GM12878 (cell line): ENCODE data around the gene CCR8. TPM values are rescaled to one million over a fixed set of nuclear protein-coding genes. Genes with fewer than 3 reads are reported as not detected.
"Not testable (repeated sequence)": the region's sequence is repeated elsewhere in the genome, so short reads cannot be mapped to it uniquely, and the experiment has no call there.

Source experiments
- ATAC-seq: fragments of 200-7000 bp; cut with Tn5 transposase; 3 replicates; pipeline ENCODE4 v1.9.1; 2020; ENCODE audit warnings: mild to moderate bottlenecking, moderate library complexity
- BruUV-seq: library from RNA; stranded (reverse); fragments of 400-500 nt; replicated peaks from 2 replicates; lab custom pipeline; 2021; lab: Mats Ljungman, UMichigan
- CTCF ChIA-PET: fragments of 300-600 bp; sonication (Branson Sonifier 250); formaldehyde crosslinking; extraction: SDS; loops from one replicate; lab custom pipeline; 2021; ENCODE audit warnings: inconsistent platforms; lab: Yijun Ruan, JAX
- POLR2A ChIA-PET: fragments of 350-600 bp; formaldehyde crosslinking; extraction: SDS; loops from one replicate; lab custom pipeline; 2021; ENCODE audit warnings: inconsistent platforms; lab: Charles Lee
- RAD21 ChIA-PET: fragments of 300-600 bp; sonication (Branson Sonifier 250); formaldehyde crosslinking; loops from one replicate; lab custom pipeline; 2023; ENCODE audit warnings: antibody characterized with exemption; ENCODE audit not compliant: unreplicated experiment; lab: Charles Lee
- SMC1A ChIA-PET: fragments of 300-600 bp; sonication (Branson Sonifier 250); formaldehyde crosslinking; loops from one replicate; lab custom pipeline; 2023; ENCODE audit not compliant: unreplicated experiment, uncharacterized antibody; lab: Charles Lee
- DNase-seq: peaks from one replicate; pipeline ENCODE4 v3.0.0-alpha.2; 2011; ENCODE audit warnings: low read depth, low spot score
- FAIRE-seq: peaks from 3 replicates; lab custom pipeline; 2011; peaks lifted over from hg19 to GRCh38; lab: Jason Lieb, UNC
- H2AFZ ChIP-seq: 2 replicates; pipeline ENCODE4 v1.6.0; 2011; ENCODE audit warnings: low read depth, low read length, control low read depth; ENCODE audit not compliant: control insufficient read depth
- H3K27ac ChIP-seq: 2 replicates; pipeline ENCODE4 v1.5.1; 2011; ENCODE audit warnings: control low read depth; ENCODE audit not compliant: control insufficient read depth, insufficient read depth
- H3K27me3 ChIP-seq, 2 experiments: replicated peaks in 1 of 2; 2 replicates each; pipeline versions ENCODE4 v1.6.0 to v1.6.1; 2011; ENCODE audit warnings: low read length in 1 of 2; ENCODE audit not compliant: control insufficient read depth in 2 of 2, insufficient read depth in 2 of 2
- H3K36me3 ChIP-seq, 2 experiments: 2 replicates each; pipeline ENCODE4 v1.5.1; 2011; ENCODE audit warnings: low read length in 1 of 2; ENCODE audit not compliant: control insufficient read depth in 2 of 2, insufficient read depth in 2 of 2
- H3K4me1 ChIP-seq: 2 replicates; pipeline ENCODE4 v1.6.1; 2011; ENCODE audit warnings: mild to moderate bottlenecking, low read length, moderate library complexity, mixed read lengths; ENCODE audit not compliant: control insufficient read depth, insufficient read depth
- H3K4me2 ChIP-seq: 2 replicates; pipeline ENCODE4 v1.6.0; 2011; ENCODE audit warnings: control low read depth; ENCODE audit not compliant: control insufficient read depth, insufficient read depth
- H3K4me3 ChIP-seq: fragments of 200-600 bp; sonication (generic); 2 replicates; pipeline ENCODE4 v1.5.1; 2016
- H3K79me2 ChIP-seq: 2 replicates; pipeline ENCODE4 v1.6.0; 2011; ENCODE audit warnings: low read length; ENCODE audit not compliant: control insufficient read depth, insufficient read depth
- H3K9ac ChIP-seq: 2 replicates; pipeline ENCODE4 v1.8.0; 2011; ENCODE audit warnings: low read length, control low read depth, mixed read lengths; ENCODE audit not compliant: control insufficient read depth, insufficient read depth
- H3K9me3 ChIP-seq: replicated peaks from 3 replicates; pipeline ENCODE4 v1.5.1; 2011; ENCODE audit warnings: mild to moderate bottlenecking, low read length; ENCODE audit not compliant: control insufficient read depth, insufficient read depth
- H4K20me1 ChIP-seq: 2 replicates; pipeline ENCODE4 v1.6.0; 2011; ENCODE audit not compliant: control insufficient read depth, insufficient read depth
- ASH2L ChIP-seq: fragments of 300-600, 200-600 bp; sonication (generic); IDR thresholded peaks from 2 replicates; pipeline ENCODE4 v1.6.1; 2017; ENCODE audit warnings: low read depth, mild to moderate bottlenecking, borderline replicate concordance
- CEBPB ChIP-seq, 2 experiments: fragments of 150-350 bp in 1 of 2; IDR thresholded peaks; 2 replicates each; pipeline ENCODE4 v1.6.1; 2012 to 2014; ENCODE audit warnings: low read depth in 2 of 2, low read length in 2 of 2, borderline replicate concordance in 1 of 2, inconsistent platforms in 1 of 2
- GATAD2B ChIP-seq: fragments of 450-650 bp; conservative IDR thresholded peaks from 2 replicates; pipeline ENCODE4 v1.6.1; 2017; ENCODE audit warnings: low read depth, mild to moderate bottlenecking, moderate library complexity
- IKZF2 ChIP-seq, 2 experiments: fragments of 450-650 bp; IDR thresholded peaks; 2 replicates each; pipeline ENCODE4 v1.6.1; 2017; ENCODE audit warnings: mild to moderate bottlenecking in 2 of 2, moderate library complexity in 2 of 2
- LARP7 ChIP-seq: fragments of 450-650 bp; IDR thresholded peaks from 2 replicates; pipeline ENCODE4 v1.6.1; 2017; ENCODE audit warnings: mild to moderate bottlenecking
- NFIC ChIP-seq: IDR thresholded peaks from 2 replicates; pipeline ENCODE4 v1.6.1; 2012; ENCODE audit warnings: low read depth, mild to moderate bottlenecking, inconsistent platforms, low read length, moderate library complexity
- NR2C2 ChIP-seq: IDR thresholded peaks from 2 replicates; pipeline ENCODE4 v1.6.1; 2011; ENCODE audit warnings: borderline replicate concordance, low read depth; ENCODE audit not compliant: control insufficient read depth, insufficient read length
- RAD21 ChIP-seq: IDR thresholded peaks from 2 replicates; pipeline ENCODE4 v1.6.1; 2011; ENCODE audit warnings: mild to moderate bottlenecking, low read depth, low read length, moderate library complexity; ENCODE audit not compliant: insufficient read depth
- ZNF207 ChIP-seq: fragments of 450-650 bp; IDR thresholded peaks from 2 replicates; pipeline ENCODE4 v1.6.1; 2014; ENCODE audit warnings: antibody characterized with exemption, mild to moderate bottlenecking, borderline replicate concordance
- ZZZ3 ChIP-seq: IDR thresholded peaks from 2 replicates; pipeline ENCODE4 v1.6.1; 2011; ENCODE audit warnings: low read depth; ENCODE audit not compliant: control insufficient read depth, insufficient read length
- WGBS: methylation state at CpG from one replicate; pipeline ENCODE4 v1.1.6; 2016; ENCODE audit warnings: low lambda C conversion rate; ENCODE audit not compliant: insufficient replicate concordance, insufficient coverage; ENCODE audit errors: missing lambda C conversion rate; 5-methylcytosine and 5-hydroxymethylcytosine counted together
- in situ Hi-C: fragments of 300-500 bp; cut with MboI; formaldehyde crosslinking; loops from 9 replicates; pipeline ENCODE4 v1.14.3; 2018; ENCODE audit warnings: mixed read lengths
- intact Hi-C: fragments of 100-400 bp; cut with micrococcal nuclease; formaldehyde crosslinking; loops from one replicate; pipeline ENCODE4 v1.14.2; 2022; ENCODE audit not compliant: unreplicated experiment
- polyA plus RNA-seq, 11 experiments: library from polyadenylated mRNA; depleted of rRNA in 4 of 11; unstranded in 6 of 11; stranded (reverse) in 5 of 11; fragments of >200 nt; fragmentation: Nextera tagmentation in 4 of 11; fragmentation: Illumina TruSeq in 1 of 11; extraction: Ambion mirVana in 4 of 11; extraction: Trizol in 1 of 11; gene quantifications; 1 replicate in 1 of 11; 2 replicates in 10 of 11; pipeline versions ENCODE4 v1.2.1 to v1.2.3, GENCODE V29; 2011 to 2016; ENCODE audit warnings: inconsistent platforms in 2 of 11, missing spikeins in 2 of 11, low read depth in 1 of 11
- total RNA-seq, 4 experiments: library from RNA; depleted of rRNA in 3 of 4; stranded (reverse); fragments of >200 nt in 3 of 4; fragmentation: Illumina TruSeq in 1 of 4; extraction: Trizol in 1 of 4; gene quantifications; 2 replicates each; pipeline versions ENCODE4 v1.2.1 to v1.2.3, GENCODE V29; 2013 to 2021
- TF ChIP-seq, protein P1 (sequence below): fragments of 150-350 bp; IDR thresholded peaks from 2 replicates; pipeline ENCODE4 v1.6.1; 2016; ENCODE audit warnings: low read depth, low read length
- TF ChIP-seq, protein P2 (sequence below): fragments of 450-650 bp; IDR thresholded peaks from 2 replicates; pipeline ENCODE4 v1.6.1; 2014; ENCODE audit warnings: mild to moderate bottlenecking

Gene CCR8
- total and polyA plus RNA-seq, 10 of the 15 experiments (the other 5 are each of a cell fraction or from before 2014, with no cell fraction given) = 5.2 to 28.8 (median 15.6) TPM

DNA sequence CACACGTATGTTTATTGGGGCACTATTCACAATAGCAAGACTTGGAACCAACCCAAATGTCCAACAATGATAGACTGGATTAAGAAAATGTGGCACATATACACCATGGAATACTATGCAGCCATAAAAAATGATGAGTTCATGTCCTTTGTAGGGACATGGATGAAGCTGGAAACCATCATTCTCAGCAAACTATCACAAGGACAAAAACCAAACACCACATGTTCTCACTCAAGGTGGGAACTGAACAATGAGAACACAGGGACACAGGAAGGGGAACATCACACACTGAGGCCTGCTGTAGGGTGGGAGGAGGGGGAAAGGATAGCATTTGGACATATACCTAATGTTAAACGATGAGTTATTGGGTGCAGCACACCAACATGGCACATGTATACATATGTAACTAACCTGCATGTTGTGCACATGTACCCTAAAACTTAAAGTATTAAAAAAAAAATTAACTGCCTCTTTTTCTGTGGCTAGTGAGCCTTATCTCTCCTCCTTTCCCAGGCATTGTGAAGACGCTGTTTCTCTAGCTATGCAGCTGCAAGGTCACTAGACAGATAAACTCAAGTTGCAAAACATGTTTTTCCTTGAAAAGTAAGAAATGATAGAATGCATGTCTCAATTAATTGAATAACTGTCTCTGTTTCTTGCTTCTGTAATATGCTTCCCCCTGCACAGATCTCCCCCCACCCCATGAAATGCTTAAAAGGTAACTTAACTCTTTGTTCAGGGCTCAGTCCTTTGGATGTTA is 23.8 kb downstream of the CCR8 start:
- POLR2A ChIA-PET, FAIRE-seq, H3K36me3 ChIP-seq, H2AFZ ChIP-seq, H3K9ac ChIP-seq, H3K4me2 ChIP-seq, H3K9me3 ChIP-seq, SMC1A ChIA-PET, H3K79me2 ChIP-seq, H4K20me1 ChIP-seq, ATAC-seq, in situ Hi-C loops, DNase-seq, RAD21 ChIA-PET, BruUV-seq, H3K4me1 ChIP-seq, H3K4me3 ChIP-seq, CTCF ChIA-PET, H3K27me3 ChIP-seq, H3K27ac ChIP-seq, intact Hi-C loops: not testable (repeated sequence)
- 58% methylated on average over 3 of the region's 3 CpGs for WGBS

DNA sequence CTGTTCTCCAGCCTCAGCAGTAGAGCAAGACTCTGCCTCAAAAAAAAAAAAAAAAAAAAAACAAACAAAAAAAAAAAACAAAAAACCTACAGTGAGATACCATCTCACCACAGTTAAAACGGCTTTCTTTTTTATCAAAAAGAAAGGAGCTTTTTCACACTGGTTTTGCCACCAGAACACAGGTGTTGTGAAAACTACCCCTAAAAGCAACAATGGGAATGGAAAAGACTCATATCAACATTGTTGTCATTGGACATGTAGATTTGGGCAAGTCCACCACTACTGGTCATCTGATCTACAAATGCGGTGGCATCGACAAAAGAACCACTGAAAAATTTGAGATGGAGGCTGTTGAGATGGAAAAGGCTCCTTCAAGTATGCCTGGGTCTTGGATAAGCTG is 28.8 kb downstream of the CCR8 start:
- no peak overlapping the region for H3K27ac ChIP-seq
- SMC1A ChIA-PET = interaction anchor here (1.6 to 6.4 kb wide), 2 partner anchors 12 to 19 kb away, joined by 4 to 39 read pairs; no protein-coding TSS in a partner anchor
- CTCF ChIA-PET = interaction anchor here (1.2 kb wide), 1 partner anchor 67 kb away, joined by 4 read pairs; no protein-coding TSS in a partner anchor
- POLR2A ChIA-PET = interaction anchor here (1.5 kb wide), 1 partner anchor 19 kb away, joined by 4 read pairs; no protein-coding TSS in a partner anchor
- in situ Hi-C loops (no loop called here), intact Hi-C loops (no loop called here)
- H3K4me3 ChIP-seq = no peak overlapping the region
- no TSS peak for BruUV-seq
- ATAC-seq (no peak), FAIRE-seq (no peak), DNase-seq (no peak)
- peaks cover 11% of the 10 kb centered on the region for H3K4me1 ChIP-seq
- no peaks in the 10 kb centered on the region for H3K27me3 ChIP-seq
- H3K4me2 ChIP-seq = no peak overlapping the region
- H2AFZ ChIP-seq = no peak overlapping the region
- H3K9me3 ChIP-seq = no peaks in the 10 kb centered on the region; the same call in 2 of the 3 replicates
- H3K36me3 ChIP-seq = no peaks in the 10 kb centered on the region
- no peaks in the 10 kb centered on the region for H3K79me2 ChIP-seq
- WGBS = 67% methylated on average over 3 of the region's 3 CpGs
- H4K20me1 ChIP-seq = no peaks in the 10 kb centered on the region
- H3K9ac ChIP-seq = no peak overlapping the region
- RAD21 ChIA-PET = interaction anchor here (0.6 to 1.1 kb wide), 2 partner anchors 10 to 103 kb away, joined by 3 to 5 read pairs; no protein-coding TSS in a partner anchor
- TF ChIP-seq, protein P1, sequence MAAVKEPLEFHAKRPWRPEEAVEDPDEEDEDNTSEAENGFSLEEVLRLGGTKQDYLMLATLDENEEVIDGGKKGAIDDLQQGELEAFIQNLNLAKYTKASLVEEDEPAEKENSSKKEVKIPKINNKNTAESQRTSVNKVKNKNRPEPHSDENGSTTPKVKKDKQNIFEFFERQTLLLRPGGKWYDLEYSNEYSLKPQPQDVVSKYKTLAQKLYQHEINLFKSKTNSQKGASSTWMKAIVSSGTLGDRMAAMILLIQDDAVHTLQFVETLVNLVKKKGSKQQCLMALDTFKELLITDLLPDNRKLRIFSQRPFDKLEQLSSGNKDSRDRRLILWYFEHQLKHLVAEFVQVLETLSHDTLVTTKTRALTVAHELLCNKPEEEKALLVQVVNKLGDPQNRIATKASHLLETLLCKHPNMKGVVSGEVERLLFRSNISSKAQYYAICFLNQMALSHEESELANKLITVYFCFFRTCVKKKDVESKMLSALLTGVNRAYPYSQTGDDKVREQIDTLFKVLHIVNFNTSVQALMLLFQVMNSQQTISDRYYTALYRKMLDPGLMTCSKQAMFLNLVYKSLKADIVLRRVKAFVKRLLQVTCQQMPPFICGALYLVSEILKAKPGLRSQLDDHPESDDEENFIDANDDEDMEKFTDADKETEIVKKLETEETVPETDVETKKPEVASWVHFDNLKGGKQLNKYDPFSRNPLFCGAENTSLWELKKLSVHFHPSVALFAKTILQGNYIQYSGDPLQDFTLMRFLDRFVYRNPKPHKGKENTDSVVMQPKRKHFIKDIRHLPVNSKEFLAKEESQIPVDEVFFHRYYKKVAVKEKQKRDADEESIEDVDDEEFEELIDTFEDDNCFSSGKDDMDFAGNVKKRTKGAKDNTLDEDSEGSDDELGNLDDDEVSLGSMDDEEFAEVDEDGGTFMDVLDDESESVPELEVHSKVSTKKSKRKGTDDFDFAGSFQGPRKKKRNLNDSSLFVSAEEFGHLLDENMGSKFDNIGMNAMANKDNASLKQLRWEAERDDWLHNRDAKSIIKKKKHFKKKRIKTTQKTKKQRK = no peak
- no peak for TF ChIP-seq ZNF207
- TF ChIP-seq GATAD2B = no peak
- TF ChIP-seq ZZZ3 = no peak
- TF ChIP-seq NFIC = no peak
- TF ChIP-seq ASH2L = no peak
- TF ChIP-seq NR2C2 = no peak
- TF ChIP-seq, protein P2, sequence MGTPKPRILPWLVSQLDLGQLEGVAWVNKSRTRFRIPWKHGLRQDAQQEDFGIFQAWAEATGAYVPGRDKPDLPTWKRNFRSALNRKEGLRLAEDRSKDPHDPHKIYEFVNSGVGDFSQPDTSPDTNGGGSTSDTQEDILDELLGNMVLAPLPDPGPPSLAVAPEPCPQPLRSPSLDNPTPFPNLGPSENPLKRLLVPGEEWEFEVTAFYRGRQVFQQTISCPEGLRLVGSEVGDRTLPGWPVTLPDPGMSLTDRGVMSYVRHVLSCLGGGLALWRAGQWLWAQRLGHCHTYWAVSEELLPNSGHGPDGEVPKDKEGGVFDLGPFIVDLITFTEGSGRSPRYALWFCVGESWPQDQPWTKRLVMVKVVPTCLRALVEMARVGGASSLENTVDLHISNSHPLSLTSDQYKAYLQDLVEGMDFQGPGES = no peak
- no peak for TF ChIP-seq IKZF2 (IDR thresholded peaks at IDR 0.05)
- no peak for TF ChIP-seq CEBPB (IDR thresholded peaks at IDR 0.05; ENCODE audit: borderline replicate concordance in 1 of 2, low read depth in 2 of 2, low read length in 2 of 2)
- TF ChIP-seq RAD21 = no peak
- no peak for TF ChIP-seq LARP7
